Measurements from ENCODE around the gene ADTRP.

ADTRP gene

GRCh38 chr6:11730641-11731040 is 48.0 kb downstream of the ADTRP start:
- no peak overlapping the region for H3K4me3 ChIP-seq (ENCODE audit: low read depth, low read length)
- TF ChIP-seq CTCF (IDR thresholded peaks at IDR 0.05; ENCODE audit: low read depth, low read length, missing control alignments), result no peak
- DNase-seq (ENCODE audit: low read depth), result no peak

GRCh38 chr6:11729076-11729475 is 49.5 kb downstream of the ADTRP start:
- H3K4me3 ChIP-seq (ENCODE audit: low read depth, low read length), result no peak overlapping the region
- DNase-seq (ENCODE audit: low read depth), result no peak
- no peak for TF ChIP-seq CTCF (IDR thresholded peaks at IDR 0.05; ENCODE audit: low read depth, low read length, missing control alignments)

- no peak overlapping the region for H3K4me3 ChIP-seq (ENCODE audit: low read depth, low read length)
- DNase-seq (ENCODE audit: low read depth), result no peak
- no peak for TF ChIP-seq CTCF (IDR thresholded peaks at IDR 0.05; ENCODE audit: low read depth, low read length, missing control alignments)
Measured at GRCh38 chr6:11727998-11728961, 50.3 kb downstream of the ADTRP start.

GRCh38 chr6:11727346-11727997 is 51.1 kb downstream of the ADTRP start:
- no peak for DNase-seq (ENCODE audit: low read depth)
- H3K4me3 ChIP-seq (ENCODE audit: low read depth, low read length), result no peak overlapping the region
- no peak for TF ChIP-seq CTCF (IDR thresholded peaks at IDR 0.05; ENCODE audit: low read depth, low read length, missing control alignments)

- H3K4me3 ChIP-seq (ENCODE audit: low read depth, low read length), result no peak overlapping the region
- no peak for TF ChIP-seq CTCF (IDR thresholded peaks at IDR 0.05; ENCODE audit: low read depth, low read length, missing control alignments)
- DNase-seq (ENCODE audit: low read depth), result no peak
Measured at GRCh38 chr6:11724286-11724685, 54.3 kb downstream of the ADTRP start.

GRCh38 chr6:11722805-11723631 is 55.6 kb downstream of the ADTRP start:
- H3K4me3 ChIP-seq (ENCODE audit: low read depth, low read length), result peak overlapping the region; percentile 22
- no peak for DNase-seq (ENCODE audit: low read depth)

More at GRCh38 chr6:11722805-11723631, 55.6 kb downstream of the ADTRP start:
- no peak for TF ChIP-seq CTCF (IDR thresholded peaks at IDR 0.05; ENCODE audit: low read depth, low read length, missing control alignments)

All from GM12864 (cell line).